PC-9 (cell line): ENCODE data around the gene PLEKHA6. TPM values are rescaled to one million over a fixed set of nuclear protein-coding genes. Genes with fewer than 3 reads are reported as not detected.
A peak's percentile ranks its signal among the peaks of the same experiment; 100 is the strongest.

ENCODE experiments used
- BruUV-seq: library from RNA; stranded (reverse); fragments of 400-500 nt; replicated peaks from 2 replicates; lab custom pipeline; 2021; lab: Mats Ljungman, UMichigan
- CTCF ChIA-PET: fragments of 300-600 bp; sonication (Branson Sonifier 250); formaldehyde crosslinking; loops from one replicate; lab custom pipeline; 2022; ENCODE audit warnings: antibody characterized with exemption; lab: Charles Lee
- POLR2A ChIA-PET: fragments of 300-600 bp; sonication (Branson Sonifier 250); formaldehyde crosslinking; loops from one replicate; lab custom pipeline; 2022; ENCODE audit warnings: antibody characterized with exemption; ENCODE audit not compliant: unreplicated experiment; lab: Charles Lee
- DNase-seq, 2 experiments: peaks; one replicate each; pipeline versions ENCODE4 v3.0.0 to v3.0.0-alpha.2; 2015 to 2022; ENCODE audit warnings: mixed read lengths in 1 of 2
- H2AFZ ChIP-seq: fragments of 200-600 bp; sonication (generic); 2 replicates; pipeline ENCODE4 v1.8.1; 2017; ENCODE audit warnings: antibody characterized with exemption
- H3F3A ChIP-seq: fragments of 200-600 bp; sonication (generic); 2 replicates; pipeline ENCODE4 v1.8.1; 2017; ENCODE audit warnings: antibody characterized with exemption, mild to moderate bottlenecking, low read depth; ENCODE audit not compliant: insufficient read depth
- H3K27ac ChIP-seq: fragments of 200-600 bp; sonication (generic); 2 replicates; pipeline ENCODE4 v1.6.1; 2016; ENCODE audit warnings: mixed run types
- H3K27me3 ChIP-seq: fragments of 200-600 bp; sonication (generic); 2 replicates; pipeline ENCODE4 v1.6.1; 2016; ENCODE audit warnings: low read depth, mixed run types; ENCODE audit not compliant: insufficient read depth
- H3K36me3 ChIP-seq: fragments of 200-600 bp; sonication (generic); 2 replicates; pipeline ENCODE4 v1.6.1; 2016; ENCODE audit warnings: low read depth, mixed run types
- H3K4me1 ChIP-seq: fragments of 200-600 bp; sonication (generic); replicated peaks from 2 replicates; pipeline ENCODE4 v1.6.1; 2016; ENCODE audit warnings: mixed run types; ENCODE audit not compliant: insufficient read depth
- H3K4me2 ChIP-seq: fragments of 200-600 bp; sonication (generic); 2 replicates; pipeline ENCODE4 v1.6.1; 2017; ENCODE audit warnings: mixed run types
- H3K4me3 ChIP-seq: fragments of 200-600 bp; sonication (generic); 2 replicates; pipeline ENCODE4 v1.6.1; 2016; ENCODE audit warnings: mixed run types
- H3K79me2 ChIP-seq: fragments of 200-600 bp; sonication (generic); 2 replicates; pipeline ENCODE4 v1.6.1; 2017; ENCODE audit warnings: low read depth, mixed run types
- H3K9me2 ChIP-seq: fragments of 200-600 bp; sonication (generic); 2 replicates; pipeline ENCODE4 v1.8.1; 2017; ENCODE audit warnings: mild to moderate bottlenecking; ENCODE audit not compliant: insufficient read depth
- H3K9me3 ChIP-seq: fragments of 200-600 bp; sonication (generic); 2 replicates; pipeline ENCODE4 v1.8.1; 2016; ENCODE audit warnings: low read depth; ENCODE audit not compliant: insufficient read depth
- H4K20me1 ChIP-seq: fragments of 200-600 bp; sonication (generic); 2 replicates; pipeline ENCODE4 v1.8.1; 2017; ENCODE audit not compliant: insufficient read depth
- EZH2 ChIP-seq: fragments of 200-600 bp; sonication (generic); IDR thresholded peaks from 2 replicates; pipeline ENCODE4 v1.8.0; 2017; ENCODE audit warnings: antibody characterized with exemption, low read depth
- intact Hi-C: fragments of 100-400 bp; cut with micrococcal nuclease; formaldehyde crosslinking; loops from one replicate; pipeline ENCODE4 v1.10.0; 2022; ENCODE audit not compliant: unreplicated experiment
- total RNA-seq: library from RNA; stranded (reverse); gene quantifications from 2 replicates; pipeline ENCODE4 v1.2.3, GENCODE V29; 2021
- TF ChIP-seq, protein P1 (sequence below): fragments of 200-600 bp; sonication (generic); conservative IDR thresholded peaks from 2 replicates; pipeline ENCODE4 v1.6.1; 2017; ENCODE audit warnings: mixed run types, antibody characterized with exemption, mild to moderate bottlenecking, moderate library complexity

PLEKHA6 gene
- total RNA-seq, 1 experiment from 2014 or later: 52.0 TPM

DNA sequence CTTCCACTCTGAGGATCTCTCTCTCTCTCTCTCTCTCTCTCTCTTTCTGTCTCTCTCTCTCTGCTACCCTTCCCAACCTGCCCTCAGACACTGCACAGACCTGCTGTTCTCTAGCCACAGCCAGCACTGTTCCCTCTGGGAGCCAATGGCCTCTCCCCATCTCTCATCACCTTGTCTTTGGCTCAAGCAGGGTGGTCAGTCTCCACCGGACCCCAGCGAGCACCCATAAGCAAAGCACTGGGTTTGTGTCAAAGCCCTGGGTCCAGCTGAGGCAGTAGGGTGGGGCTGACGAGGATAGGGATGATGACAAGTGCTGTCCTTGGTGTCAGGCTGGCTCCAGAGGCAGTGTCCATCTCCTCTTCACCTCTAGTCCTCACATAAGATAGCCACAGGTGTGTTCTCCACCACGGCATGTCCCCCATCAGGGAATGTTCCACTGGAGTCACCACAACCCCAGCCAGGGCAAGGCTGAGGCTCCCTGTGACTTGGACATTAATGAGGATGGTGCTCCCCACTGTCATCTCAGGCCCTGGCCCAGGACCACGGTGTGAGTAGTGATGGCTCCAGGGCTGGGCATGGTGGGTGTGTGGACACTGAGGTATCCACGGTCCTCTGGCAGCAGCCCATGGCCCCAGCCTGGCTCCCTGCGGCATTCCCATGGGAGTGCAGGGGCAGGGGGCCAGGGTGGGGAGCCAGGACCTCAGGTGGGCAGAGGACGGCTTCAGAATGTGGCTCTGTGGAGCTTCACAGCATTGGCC lies 137.5 kb downstream of the PLEKHA6 start:
- ChIA-PET CTCF (no interaction called here), POLR2A (no interaction called here)
- Histone ChIP-seq H3K27ac (no peak overlapping the region), H3K27me3 (no peaks in the 10 kb centered on the region), H3F3A (peaks cover 57% of the 10 kb centered on the region), H3K4me1 (peaks cover 23% of the 10 kb centered on the region), H3K36me3 (peaks cover 24% of the 10 kb centered on the region), H3K9me2 (no peaks in the 10 kb centered on the region), H2AFZ (no peak overlapping the region), H3K4me3 (no peak overlapping the region), H3K9me3 (no peaks in the 10 kb centered on the region), H3K4me2 (no peak overlapping the region), H3K79me2 (0 out of 2 replicates have a peak, but pooled peaks cover 13% of the 10 kb centered on the region), H4K20me1 (no peaks in the 10 kb centered on the region)
- intact Hi-C loops: no loop called here
- TF ChIP-seq EZH2: no peak
- TF ChIP-seq, protein P1, sequence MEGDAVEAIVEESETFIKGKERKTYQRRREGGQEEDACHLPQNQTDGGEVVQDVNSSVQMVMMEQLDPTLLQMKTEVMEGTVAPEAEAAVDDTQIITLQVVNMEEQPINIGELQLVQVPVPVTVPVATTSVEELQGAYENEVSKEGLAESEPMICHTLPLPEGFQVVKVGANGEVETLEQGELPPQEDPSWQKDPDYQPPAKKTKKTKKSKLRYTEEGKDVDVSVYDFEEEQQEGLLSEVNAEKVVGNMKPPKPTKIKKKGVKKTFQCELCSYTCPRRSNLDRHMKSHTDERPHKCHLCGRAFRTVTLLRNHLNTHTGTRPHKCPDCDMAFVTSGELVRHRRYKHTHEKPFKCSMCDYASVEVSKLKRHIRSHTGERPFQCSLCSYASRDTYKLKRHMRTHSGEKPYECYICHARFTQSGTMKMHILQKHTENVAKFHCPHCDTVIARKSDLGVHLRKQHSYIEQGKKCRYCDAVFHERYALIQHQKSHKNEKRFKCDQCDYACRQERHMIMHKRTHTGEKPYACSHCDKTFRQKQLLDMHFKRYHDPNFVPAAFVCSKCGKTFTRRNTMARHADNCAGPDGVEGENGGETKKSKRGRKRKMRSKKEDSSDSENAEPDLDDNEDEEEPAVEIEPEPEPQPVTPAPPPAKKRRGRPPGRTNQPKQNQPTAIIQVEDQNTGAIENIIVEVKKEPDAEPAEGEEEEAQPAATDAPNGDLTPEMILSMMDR: no peak
- DNase-seq: no peak
- BruUV-seq: TSS peak; percentile 21

DNA sequence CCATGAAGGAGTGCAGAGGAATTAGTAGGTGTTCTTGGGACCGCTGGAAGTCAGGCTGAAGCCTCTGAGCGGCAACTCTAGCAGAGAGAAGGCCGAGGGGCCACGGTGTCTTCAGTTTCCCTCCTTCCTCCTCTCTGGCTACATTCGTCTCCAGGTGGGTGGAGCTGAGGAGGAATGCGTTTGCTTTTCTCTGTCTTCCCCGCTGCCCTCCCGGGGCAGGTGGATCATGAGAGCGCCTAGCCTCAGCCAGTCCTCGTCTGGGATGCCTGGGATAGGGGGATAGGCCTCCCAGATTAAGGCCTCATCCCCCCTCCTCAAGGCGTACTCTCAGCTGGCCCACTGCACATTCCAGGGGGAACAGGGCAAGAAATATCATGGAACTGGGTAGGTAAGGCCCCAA lies 138.5 kb downstream of the PLEKHA6 start:
- POLR2A ChIA-PET: no interaction called here
- Histone ChIP-seq H3K27me3 (no peaks in the 10 kb centered on the region), H3K79me2 (0 out of 2 replicates have a peak, but pooled peaks cover 13% of the 10 kb centered on the region), H3K4me1 (peaks cover 14% of the 10 kb centered on the region), H3K4me3 (no peak overlapping the region), H3K9me2 (no peaks in the 10 kb centered on the region), H3F3A (peaks cover 54% of the 10 kb centered on the region; the same call in 1 of the 2 replicates), H3K36me3 (peaks cover 24% of the 10 kb centered on the region), H2AFZ (no peak overlapping the region), H3K9me3 (no peaks in the 10 kb centered on the region), H4K20me1 (no peaks in the 10 kb centered on the region), H3K27ac (no peak overlapping the region), H3K4me2 (no peak overlapping the region)
- no peak for DNase-seq
- no TSS peak for BruUV-seq
- intact Hi-C loops: no loop called here
- TF ChIP-seq EZH2: no peak
- TF ChIP-seq, protein P1: no peak
- CTCF ChIA-PET: no interaction called here

DNA sequence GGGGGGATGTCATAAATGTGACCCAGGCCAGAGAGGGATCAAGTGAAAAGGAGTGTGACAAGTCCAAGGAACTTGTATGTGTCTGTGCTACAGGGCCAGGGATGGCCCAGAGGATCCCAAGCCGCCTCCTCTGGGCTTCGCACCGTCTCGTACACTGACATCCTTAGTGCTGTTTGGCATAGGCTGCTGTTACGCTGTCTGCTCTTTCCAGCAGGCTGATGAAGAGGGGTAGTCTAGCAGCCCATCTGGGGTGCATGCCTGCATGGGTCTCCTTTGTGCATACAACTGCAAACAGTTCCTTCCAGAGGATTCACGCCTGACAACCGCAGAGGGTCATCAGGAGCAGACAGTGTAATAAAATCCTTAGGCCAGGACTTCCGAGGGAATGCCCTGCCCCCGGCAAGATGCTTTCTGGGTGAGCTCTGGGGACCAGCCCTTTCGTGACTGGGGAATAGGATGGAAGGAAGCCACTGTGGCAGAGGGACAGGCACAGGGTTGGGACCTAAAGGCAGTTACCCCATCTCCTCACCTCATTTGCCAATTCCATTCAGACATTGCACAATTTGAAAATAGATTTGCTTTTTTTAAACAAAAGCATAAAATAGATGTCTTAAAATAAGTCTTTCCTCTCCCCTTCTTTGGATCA lies 139.6 kb downstream of the PLEKHA6 start:
- no peak overlapping the region for H3K27ac ChIP-seq
- H3K36me3 ChIP-seq: peaks cover 24% of the 10 kb centered on the region; the same call in 1 of the 2 replicates
- ChIA-PET POLR2A (no interaction called here), CTCF (interaction anchor here (0.7 kb wide), 1 partner anchor 137 kb away, joined by 6 read pairs; no protein-coding TSS in a partner anchor)
- no peak overlapping the region for H2AFZ ChIP-seq
- H3K79me2 ChIP-seq: 0 out of 2 replicates have a peak, but pooled peaks cover 8% of the 10 kb centered on the region
- no peaks in the 10 kb centered on the region for H3K27me3 ChIP-seq
- intact Hi-C loops: no loop called here
- TF ChIP-seq, protein P1: no peak
- no peak for TF ChIP-seq EZH2
- H3K9me2 ChIP-seq: no peaks in the 10 kb centered on the region
- H3K4me1 ChIP-seq: peaks cover 2% of the 10 kb centered on the region
- H3K9me3 ChIP-seq: no peaks in the 10 kb centered on the region
- no peak for DNase-seq
- no peak overlapping the region for H3K4me2 ChIP-seq
- BruUV-seq: no TSS peak
- H3K4me3 ChIP-seq: no peak overlapping the region
- H3F3A ChIP-seq: peaks cover 44% of the 10 kb centered on the region; the same call in 1 of the 2 replicates
- H4K20me1 ChIP-seq: no peaks in the 10 kb centered on the region
